Calu3 (cell line): ENCODE measurements around the gene FOXD4. TPM values are rescaled to one million over a fixed set of nuclear protein-coding genes. Genes with fewer than 3 reads are reported as not detected.
"Not testable (repeated sequence)": the region's sequence is repeated elsewhere in the genome, so short reads cannot be mapped to it uniquely, and the experiment has no call there.

Experiments used
- Bru-seq: library from RNA; stranded (reverse); fragments of 400-500 nt; gene quantifications from one replicate; lab custom pipeline; 2021; lab: Mats Ljungman, UMichigan
- BruChase-seq, 2 experiments: library from RNA; stranded (reverse); fragments of 400-500 nt; gene quantifications; one replicate each; lab custom pipeline; 2021; lab: Mats Ljungman, UMichigan
- BruUV-seq: library from RNA; stranded (reverse); fragments of 400-500 nt; replicated peaks from 2 replicates; lab custom pipeline; 2021; lab: Mats Ljungman, UMichigan
- CTCF ChIA-PET: fragments of 300-600 bp; sonication (Branson Sonifier 250); formaldehyde crosslinking; loops from one replicate; lab custom pipeline; 2022; ENCODE audit warnings: antibody characterized with exemption; lab: Charles Lee
- DNase-seq: peaks from one replicate; pipeline ENCODE4 v3.0.0; 2022
- H3K27ac Mint-ChIP-seq: one replicate; pipeline ENCODE4 v1.8.0; 2022; ENCODE audit warnings: mixed read lengths; ENCODE audit not compliant: unreplicated experiment
- H3K27me3 Mint-ChIP-seq: one replicate; pipeline ENCODE4 v1.8.0; 2022; ENCODE audit warnings: mixed read lengths; ENCODE audit not compliant: unreplicated experiment
- H3K36me3 Mint-ChIP-seq: one replicate; pipeline ENCODE4 v1.8.0; 2022; ENCODE audit warnings: mild to moderate bottlenecking, moderate library complexity, mixed read lengths; ENCODE audit not compliant: insufficient read depth, unreplicated experiment
- H3K4me1 Mint-ChIP-seq: one replicate; pipeline ENCODE4 v1.8.0; 2022; ENCODE audit warnings: mild to moderate bottlenecking, low read depth, mixed read lengths; ENCODE audit not compliant: unreplicated experiment
- H3K4me3 Mint-ChIP-seq: one replicate; pipeline ENCODE4 v1.8.0; 2022; ENCODE audit warnings: mild to moderate bottlenecking, low read depth, moderate library complexity, mixed read lengths; ENCODE audit not compliant: unreplicated experiment
- H3K9me3 Mint-ChIP-seq: one replicate; pipeline ENCODE4 v1.8.0; 2022; ENCODE audit warnings: low read depth, mixed read lengths; ENCODE audit not compliant: unreplicated experiment
- intact Hi-C: fragments of 100-400 bp; cut with micrococcal nuclease; formaldehyde crosslinking; loops from one replicate; pipeline ENCODE4 v1.10.0; 2022; ENCODE audit not compliant: unreplicated experiment
- long read RNA-seq: library from polyadenylated mRNA; stranded (forward); transcript quantifications from one replicate; pipeline ENCODE4 v2.0.0, GENCODE V29; 2022
- total RNA-seq: library from RNA; stranded (reverse); gene quantifications from 2 replicates; pipeline ENCODE4 v1.2.3, GENCODE V29; 2022

FOXD4 gene
- total RNA-seq (1.7 and 2.4 TPM in 2 replicates), Bru-seq, nascent RNA (percentile 45 among the genes with signal in this experiment), BruChase-seq, experiment 1, labeled RNA remaining after a 6-hour chase (percentile 77 among the genes with signal in this experiment), BruChase-seq, experiment 2, labeled RNA remaining after a 2-hour chase (percentile 69 among the genes with signal in this experiment)
- long read RNA-seq, partial matches to known transcripts: 0 of 2 reads
- long read RNA-seq, other reads (novel, unspliced or antisense): 0 of 2 reads

GRCh38 chr9:117995-118467 is at the start of gene FOXD4:
Gene FOXD4, minus strand, starts transcription at chr9:118417. Its CDS starts 298 bp downstream, at chr9:118119.
- peaks cover 28% of the 10 kb centered on the region for H3K27me3 Mint-ChIP-seq
- BruUV-seq, intact Hi-C loops, H3K9me3 Mint-ChIP-seq, CTCF ChIA-PET, H3K4me3 Mint-ChIP-seq, H3K36me3 Mint-ChIP-seq, DNase-seq, H3K4me1 Mint-ChIP-seq, H3K27ac Mint-ChIP-seq: not testable (repeated sequence)

DNA sequence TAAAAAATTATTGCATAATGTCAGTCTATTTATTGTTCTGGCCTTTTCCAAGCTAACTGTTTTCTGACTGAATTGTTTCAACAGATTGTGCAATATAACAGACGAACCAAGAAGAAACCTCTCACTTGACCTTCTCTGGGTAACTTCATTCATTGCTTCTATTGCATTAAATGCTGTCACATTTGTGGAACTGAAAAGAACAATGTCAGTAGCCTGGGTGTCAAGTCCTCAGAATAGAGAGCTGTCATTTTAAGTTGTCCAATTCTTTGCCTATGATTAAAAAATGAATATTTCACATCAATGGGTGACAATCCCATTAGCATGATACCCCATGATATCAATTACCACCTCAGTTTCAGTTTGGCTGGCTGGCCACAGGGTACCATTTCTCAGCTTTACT is 41.7 kb upstream of the FOXD4 start:
- intact Hi-C loops, CTCF ChIA-PET, H3K4me3 Mint-ChIP-seq, H3K27ac Mint-ChIP-seq, H3K4me1 Mint-ChIP-seq, H3K9me3 Mint-ChIP-seq, H3K27me3 Mint-ChIP-seq, BruUV-seq, DNase-seq, H3K36me3 Mint-ChIP-seq: not testable (repeated sequence)

- CTCF ChIA-PET, intact Hi-C loops, H3K27ac Mint-ChIP-seq, DNase-seq, H3K4me1 Mint-ChIP-seq, H3K36me3 Mint-ChIP-seq, H3K4me3 Mint-ChIP-seq, H3K27me3 Mint-ChIP-seq, H3K9me3 Mint-ChIP-seq, BruUV-seq: not testable (repeated sequence)
Measured at GRCh38 chr9:151173-151572, 33.0 kb upstream of the FOXD4 start.

DNA sequence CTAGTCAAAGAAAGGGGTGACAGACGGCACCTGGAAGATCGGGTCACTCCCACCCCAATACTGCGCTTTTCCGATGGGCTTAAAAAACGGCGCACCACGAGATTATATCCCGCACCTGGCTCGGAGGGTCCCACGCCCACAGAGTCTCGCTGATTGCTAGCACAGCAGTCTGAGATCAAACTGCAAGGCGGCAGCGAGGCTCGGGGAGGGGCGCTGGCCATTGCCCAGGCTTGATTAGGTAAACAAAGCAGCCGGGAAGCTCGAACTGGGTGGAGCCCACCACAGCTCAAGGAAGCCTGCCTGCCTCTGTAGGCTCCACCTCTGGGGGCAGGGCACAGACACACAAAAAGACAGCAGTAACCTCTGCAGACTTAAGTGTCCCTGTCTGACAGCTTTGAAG is 21.7 kb upstream of the FOXD4 start:
- CTCF ChIA-PET, BruUV-seq, H3K27ac Mint-ChIP-seq, H3K4me3 Mint-ChIP-seq, intact Hi-C loops, H3K4me1 Mint-ChIP-seq, H3K9me3 Mint-ChIP-seq, H3K27me3 Mint-ChIP-seq, DNase-seq, H3K36me3 Mint-ChIP-seq: not testable (repeated sequence)

GRCh38 chr9:117144-117994 is 848 bp downstream of the FOXD4 start:
- H3K27ac Mint-ChIP-seq, DNase-seq, BruUV-seq, CTCF ChIA-PET, H3K4me1 Mint-ChIP-seq, H3K4me3 Mint-ChIP-seq, H3K36me3 Mint-ChIP-seq, H3K9me3 Mint-ChIP-seq, intact Hi-C loops: not testable (repeated sequence)
- peaks cover 28% of the 10 kb centered on the region for H3K27me3 Mint-ChIP-seq

DNA sequence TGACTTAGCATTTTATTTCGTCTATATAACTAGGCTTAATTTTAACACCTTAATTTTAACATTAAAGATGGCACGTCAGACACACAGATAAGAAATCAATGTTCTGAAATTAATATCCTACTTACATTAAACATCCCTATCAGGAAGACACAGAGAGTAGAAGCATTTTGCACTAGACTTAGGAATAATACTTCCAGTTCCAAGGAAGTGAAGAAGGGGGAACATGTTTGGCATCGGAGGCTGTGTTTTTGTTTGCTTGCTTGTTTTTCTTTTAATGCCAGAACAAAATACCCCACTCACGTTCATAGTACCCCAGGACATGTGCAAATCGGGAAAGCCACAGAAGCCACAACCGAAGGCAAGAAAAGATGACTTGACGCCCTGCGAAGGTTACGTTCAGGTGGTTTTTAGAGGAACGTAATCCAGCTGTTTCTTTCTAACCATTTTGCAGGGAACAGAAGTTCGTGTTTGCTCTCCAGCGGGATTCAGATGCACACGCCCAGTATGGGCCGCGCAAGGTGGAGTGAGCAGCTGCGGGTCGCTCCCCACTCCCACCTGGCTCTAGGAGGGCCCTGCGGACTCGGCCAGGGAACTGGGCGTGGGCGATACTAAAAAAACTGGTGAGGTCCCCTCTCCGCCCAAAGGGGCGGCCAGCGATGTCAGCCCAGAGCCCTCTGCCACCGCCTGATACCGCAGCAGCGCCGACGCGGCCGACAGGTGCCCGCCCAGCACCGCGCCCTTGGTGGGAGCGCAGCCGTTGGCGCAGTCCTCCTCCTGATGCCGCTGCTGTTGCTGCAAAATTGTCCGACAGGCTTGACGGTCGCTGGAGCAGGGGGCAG is 1.8 kb downstream of the FOXD4 start:
- H3K36me3 Mint-ChIP-seq, H3K4me3 Mint-ChIP-seq, DNase-seq, H3K9me3 Mint-ChIP-seq, H3K4me1 Mint-ChIP-seq, intact Hi-C loops, H3K27ac Mint-ChIP-seq, CTCF ChIA-PET: not testable (repeated sequence)
- peaks cover 28% of the 10 kb centered on the region for H3K27me3 Mint-ChIP-seq
- TSS peak; percentile 25 for BruUV-seq

GRCh38 chr9:115118-115451 is 3.1 kb downstream of the FOXD4 start:
- H3K4me1 Mint-ChIP-seq, intact Hi-C loops, BruUV-seq, H3K9me3 Mint-ChIP-seq, H3K27ac Mint-ChIP-seq, CTCF ChIA-PET, H3K36me3 Mint-ChIP-seq, DNase-seq: not testable (repeated sequence)
- H3K4me3 Mint-ChIP-seq: peak overlapping the region; percentile 68
- H3K27me3 Mint-ChIP-seq: peaks cover 28% of the 10 kb centered on the region

DNA sequence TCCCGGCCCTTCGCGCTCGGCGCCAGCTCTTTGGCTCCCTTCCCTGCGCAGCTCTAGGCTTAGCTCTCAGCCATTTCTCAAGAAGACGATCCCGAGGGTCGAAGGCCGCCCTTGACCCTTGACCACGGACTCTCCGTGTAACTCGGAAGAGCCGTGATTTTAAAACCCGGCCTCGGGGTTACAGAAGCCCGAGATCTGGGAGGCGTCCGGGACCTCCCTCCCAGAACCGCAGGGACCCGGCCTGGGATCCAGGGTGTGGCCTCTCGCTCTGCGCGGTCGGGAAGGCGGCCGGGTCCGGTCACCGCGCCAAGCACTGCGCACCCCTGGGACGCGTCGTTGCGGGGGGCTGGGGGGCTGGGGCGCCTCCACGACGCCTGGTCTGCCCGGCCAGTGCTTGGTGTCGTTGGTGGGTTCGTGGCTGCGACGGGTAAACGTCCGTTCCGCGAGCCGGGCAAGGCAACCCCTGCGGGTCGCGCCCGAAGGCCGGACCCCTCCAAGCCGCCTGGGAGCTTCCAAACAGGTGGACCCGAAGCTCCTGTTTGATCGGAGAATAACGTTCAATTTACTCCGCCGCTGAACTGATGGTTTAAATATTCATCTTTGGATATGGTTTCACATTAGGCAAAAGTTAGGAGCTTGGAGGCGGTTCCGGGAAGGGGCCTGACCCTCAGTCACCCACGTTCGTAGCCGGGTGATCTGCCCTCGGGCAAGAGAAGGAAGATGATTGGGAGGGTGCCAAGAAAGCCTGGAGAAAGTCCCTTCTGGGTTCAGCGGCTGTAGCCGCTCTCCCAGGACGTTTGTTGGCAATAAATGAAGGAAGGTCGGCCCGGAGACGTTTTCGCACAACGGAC is 3.7 kb downstream of the FOXD4 start:
- CTCF ChIA-PET, BruUV-seq: not testable (repeated sequence)
- peak; percentile 21 for DNase-seq

More for the DNA sequence above, 3.7 kb downstream of the FOXD4 start:
- H3K9me3 Mint-ChIP-seq, H3K27ac Mint-ChIP-seq, intact Hi-C loops, H3K36me3 Mint-ChIP-seq, H3K4me1 Mint-ChIP-seq: not testable (repeated sequence)
- peaks cover 31% of the 10 kb centered on the region for H3K27me3 Mint-ChIP-seq
- peak overlapping the region; percentile 68 for H3K4me3 Mint-ChIP-seq
